NT2/D1 (cell line): ENCODE measurements around the gene OSM.

Experiments used
- SUZ12 ChIP-seq: IDR thresholded peaks from 2 replicates; pipeline ENCODE4 v1.6.1; 2011; ENCODE audit not compliant: insufficient read length, insufficient read depth; ENCODE audit errors: extremely low read depth
- YY1 ChIP-seq: IDR thresholded peaks from 2 replicates; pipeline ENCODE4 v1.6.1; 2011; ENCODE audit not compliant: insufficient read length, insufficient read depth
- ZNF274 ChIP-seq: IDR thresholded peaks from 2 replicates; pipeline ENCODE4 v1.6.1; 2011; ENCODE audit warnings: mild to moderate bottlenecking, low read depth, low read length

DNA sequence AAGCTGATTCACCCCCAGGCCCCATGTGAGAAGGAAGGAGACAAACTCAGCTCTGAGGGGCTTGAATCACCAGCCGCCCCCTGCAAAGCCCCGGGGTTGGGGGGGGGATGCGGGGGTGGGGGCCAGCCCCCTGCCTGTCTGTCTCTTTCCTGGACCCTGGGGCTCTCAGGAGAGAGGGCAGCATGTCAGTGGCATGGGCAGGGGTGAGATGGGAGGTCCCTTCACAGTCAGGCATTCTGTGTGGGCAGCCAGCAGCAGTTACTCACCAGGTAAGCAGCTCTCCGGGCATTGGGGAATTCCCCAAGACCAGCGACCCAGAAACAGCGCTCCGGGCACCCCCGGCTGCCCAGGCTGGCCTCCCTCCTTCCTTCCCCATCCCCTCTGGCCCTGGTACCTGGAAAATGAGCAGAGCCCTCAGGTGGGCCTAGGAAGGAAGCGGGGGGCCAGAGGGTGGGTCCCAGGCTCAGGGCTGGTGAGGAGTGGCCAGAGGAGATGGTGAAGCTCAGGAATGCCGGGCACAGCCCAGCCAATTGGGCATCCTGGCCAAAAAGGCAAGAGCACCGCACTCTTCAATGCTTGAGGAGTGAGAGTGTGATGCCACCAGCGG lies 15.9 kb downstream of the OSM start:
- TF ChIP-seq ZNF274 (no peak), SUZ12 (no peak), YY1 (no peak)
